Activated T-cell treated with anti-CD3 and anti-CD28 coated beads, Interleukin-2, amount 50 U/mL, for 48 hours (primary cell): ENCODE measurements around the gene PCSK1.
"Not testable (repeated sequence)": the region's sequence is repeated elsewhere in the genome, so short reads cannot be mapped to it uniquely, and the experiment has no call there.

Source experiments
- DNase-seq, 2 experiments: peaks; one replicate each; pipeline ENCODE4 v3.0.0-alpha.2; 2020

PCSK1 gene

GRCh38 chr5:96367337-96367736 lies 65.7 kb downstream of the PCSK1 start:
- not testable (repeated sequence) for DNase-seq

DNA sequence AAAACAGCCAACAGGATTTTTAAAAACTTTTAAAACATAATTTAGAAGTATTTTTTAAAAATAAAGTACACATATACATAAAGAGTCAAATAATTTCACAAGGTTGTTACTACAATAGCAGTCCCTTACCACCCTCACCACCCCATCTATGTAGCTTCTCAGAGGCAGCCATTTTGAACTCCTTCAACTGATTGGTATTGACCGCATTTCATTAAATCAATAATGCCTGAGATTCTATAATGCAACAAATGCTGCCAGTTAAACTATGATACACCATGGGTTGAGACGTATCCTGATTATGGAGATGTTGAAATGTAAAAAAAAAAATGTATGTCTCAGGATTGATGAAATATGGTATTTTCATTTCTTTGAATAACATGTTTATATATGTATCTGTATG lies 78.8 kb downstream of the PCSK1 start:
- DNase-seq: no peak

DNA sequence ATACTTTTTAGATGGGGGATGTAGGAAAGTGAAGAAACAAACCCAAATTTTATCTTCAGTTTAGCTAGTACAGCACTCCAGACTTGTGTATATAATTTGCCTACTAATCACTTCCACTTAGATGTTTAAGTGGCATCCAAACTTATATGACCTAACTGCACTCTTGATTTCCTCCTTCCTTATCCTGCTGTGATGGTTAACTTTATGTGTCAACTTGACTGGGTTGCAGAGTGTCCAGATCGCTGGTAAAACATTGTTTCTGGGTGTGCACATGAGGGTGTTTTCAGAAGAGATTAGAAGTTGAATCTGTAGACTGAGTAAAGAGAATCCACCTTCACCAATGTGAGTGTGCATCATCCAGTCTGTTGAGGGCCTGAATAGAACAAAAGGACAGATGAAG lies 79.8 kb downstream of the PCSK1 start:
- DNase-seq: no peak

DNA sequence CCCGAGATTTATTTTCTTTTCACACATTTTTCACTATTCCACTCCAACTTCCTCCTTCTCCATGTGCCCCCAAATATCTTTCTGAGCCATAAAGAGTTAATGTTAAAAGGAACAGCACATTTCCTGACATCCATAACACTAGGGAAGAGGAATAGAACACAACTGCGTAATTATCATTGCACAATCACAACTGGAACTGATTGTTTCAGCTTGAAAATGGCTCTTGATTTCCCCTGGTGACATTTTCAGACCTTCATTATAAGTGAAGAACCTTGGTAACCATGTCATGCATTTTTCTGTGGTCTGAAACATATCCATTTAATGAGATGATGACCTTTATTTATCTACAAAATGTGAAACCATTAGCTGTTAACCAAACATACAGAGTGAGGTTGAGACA lies 82.4 kb downstream of the PCSK1 start:
- DNase-seq: no peak

DNA sequence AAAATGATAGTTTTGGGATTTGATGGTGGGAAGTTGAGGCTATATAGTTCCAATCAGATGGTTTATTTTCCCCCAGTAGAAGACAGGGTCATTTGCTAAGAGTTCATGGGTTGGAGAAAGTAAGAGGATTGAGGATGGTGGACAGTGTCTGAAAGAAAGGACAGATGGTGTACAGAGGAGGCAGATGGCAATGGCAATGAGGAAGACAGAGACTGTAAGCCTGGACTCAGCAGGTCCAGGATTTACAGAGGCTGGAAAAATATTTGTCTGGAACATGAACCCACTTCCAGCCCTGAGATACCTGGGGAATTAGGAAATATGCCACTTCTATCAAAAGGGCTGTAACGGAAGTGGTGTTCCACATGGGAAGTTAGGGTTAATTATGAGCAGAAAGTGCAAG lies 84.5 kb downstream of the PCSK1 start:
- no peak for DNase-seq

- no peak for DNase-seq
Measured at GRCh38 chr5:96347502-96348292, 85.4 kb downstream of the PCSK1 start.

DNA sequence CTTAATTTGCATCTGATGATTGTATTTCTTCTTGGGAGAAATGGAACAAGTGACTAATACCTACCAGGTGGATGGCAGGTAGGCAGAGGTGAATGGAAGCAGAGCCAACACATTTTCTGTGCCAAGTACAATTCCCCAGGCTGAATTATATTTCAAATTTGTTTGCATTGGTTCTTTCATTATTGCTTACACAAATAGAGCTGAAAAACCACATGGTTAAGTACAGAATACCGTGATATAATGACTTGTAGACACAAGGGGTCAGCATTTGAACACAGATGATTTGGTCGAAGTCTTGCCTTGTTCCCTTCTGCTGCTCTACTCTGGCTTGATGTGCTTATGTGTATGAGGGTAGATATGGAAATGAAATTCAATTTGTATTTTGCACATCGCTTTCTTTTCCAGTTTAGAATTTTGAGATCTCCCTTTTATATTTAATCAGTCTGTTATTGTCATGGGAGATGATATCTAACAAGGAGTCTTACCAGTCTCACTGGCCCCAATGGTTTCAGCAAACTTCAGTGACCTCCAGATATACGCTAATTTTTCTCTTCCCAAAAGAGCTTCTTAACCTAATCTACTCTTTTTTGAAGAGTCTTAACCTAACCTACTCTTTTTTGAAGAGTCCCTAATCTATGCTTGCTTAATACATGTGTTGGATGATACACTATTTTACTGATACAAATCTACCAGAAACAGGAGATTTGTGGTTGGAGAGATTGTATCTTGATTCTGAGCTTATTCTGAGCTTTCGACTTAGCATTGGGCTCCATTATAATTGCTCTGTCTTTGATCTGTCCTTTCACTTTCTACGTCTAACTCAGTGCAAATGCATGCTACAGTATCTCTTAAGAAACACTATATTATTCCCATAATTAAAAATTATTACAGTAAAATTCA lies 88.1 kb downstream of the PCSK1 start:
- DNase-seq: no peak

DNA sequence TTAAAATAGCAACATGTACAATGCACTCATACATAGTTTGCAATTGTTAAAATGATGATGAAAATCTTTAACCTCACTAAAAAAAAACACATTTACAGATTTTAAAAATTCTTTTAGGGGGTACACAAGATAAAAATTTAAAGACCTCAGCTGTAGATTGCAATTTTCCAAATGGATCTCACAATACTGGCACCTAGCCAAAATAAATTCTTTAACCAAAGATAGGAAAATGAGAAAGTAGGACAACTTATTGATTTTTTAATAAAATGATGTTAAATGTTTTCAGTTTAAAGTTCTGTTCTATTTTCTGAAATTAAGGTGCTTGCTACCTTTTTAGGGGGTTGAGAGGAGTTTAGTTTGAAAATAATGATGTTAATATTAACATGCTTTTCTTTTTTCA lies 90.0 kb downstream of the PCSK1 start:
- DNase-seq: no peak

DNA sequence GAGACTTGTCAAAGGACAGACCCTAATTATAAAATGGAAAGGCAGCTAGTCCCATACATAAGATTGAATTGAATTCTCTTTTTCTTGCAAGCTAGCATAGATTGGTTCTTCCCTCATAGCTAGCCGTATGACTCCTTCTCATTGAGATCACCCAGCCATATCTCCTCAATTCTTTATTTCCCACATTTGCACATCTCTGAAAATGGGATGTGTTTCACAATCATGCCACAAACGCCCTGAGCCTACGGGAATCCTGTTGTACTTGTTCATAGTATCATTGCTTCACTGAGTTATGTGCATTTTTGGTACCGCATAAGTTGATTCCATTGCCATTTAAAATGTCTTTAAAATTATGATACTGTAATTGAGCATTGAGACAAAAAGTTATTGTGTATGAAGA lies 90.5 kb downstream of the PCSK1 start:
- DNase-seq: no peak
